NB4 (cell line): Measurements from ENCODE around the gene EMP2.

ENCODE experiments used
- DNase-seq: peaks from one replicate; pipeline ENCODE4 v3.0.0; 2010; ENCODE audit warnings: low read depth
- H3K4me3 ChIP-seq: one replicate; pipeline ENCODE4 v1.5.1; 2011; ENCODE audit warnings: mild to moderate bottlenecking, low read depth, low read length, moderate library complexity
- CTCF ChIP-seq: IDR thresholded peaks from one replicate; pipeline ENCODE4 v1.5.1; 2012; ENCODE audit warnings: low read depth, low read length
- MAX ChIP-seq: IDR thresholded peaks from 2 replicates; pipeline ENCODE4 v1.6.1; 2011; ENCODE audit warnings: low read depth, low read length
- MYC ChIP-seq: IDR thresholded peaks from 2 replicates; pipeline ENCODE4 v1.6.1; 2011; ENCODE audit warnings: low read depth, low read length
- POLR2A ChIP-seq: IDR thresholded peaks from 2 replicates; pipeline ENCODE4 v1.6.1; 2011; ENCODE audit warnings: mild to moderate bottlenecking; ENCODE audit not compliant: insufficient read length; ENCODE audit errors: extremely low read depth

The EMP2 gene

GRCh38 chr16:10521681-10522274, 58.6 kb downstream of the EMP2 start:
- TF ChIP-seq CTCF (peak; percentile 77), MYC (no peak), MAX (peak; percentile 70)
- no peak overlapping the region for H3K4me3 ChIP-seq
- DNase-seq = peak; percentile 70

- DNase-seq = no peak
- TF ChIP-seq MYC (no peak), POLR2A (no peak), CTCF (no peak), MAX (no peak)
- H3K4me3 ChIP-seq = no peak overlapping the region
These were observed 59.4 kb downstream of the EMP2 start for GRCh38 chr16:10520869-10521578.

GRCh38 chr16:10519929-10520868, 60.2 kb downstream of the EMP2 start:
- TF ChIP-seq MAX = no peak
- TF ChIP-seq MYC = no peak
- TF ChIP-seq POLR2A = no peak
- TF ChIP-seq CTCF = no peak
- no peak for DNase-seq

GRCh38 chr16:10519297-10519696, 61.1 kb downstream of the EMP2 start:
- no peak overlapping the region for H3K4me3 ChIP-seq
- DNase-seq = no peak
- TF ChIP-seq CTCF (no peak), MAX (no peak), POLR2A (no peak), MYC (no peak)

More at GRCh38 chr16:10519929-10520868, 60.2 kb downstream of the EMP2 start:
- H3K4me3 ChIP-seq = no peak overlapping the region

GRCh38 chr16:10518479-10519041, 61.8 kb downstream of the EMP2 start:
- TF ChIP-seq MYC (no peak), MAX (no peak), CTCF (no peak), POLR2A (no peak)
- no peak overlapping the region for H3K4me3 ChIP-seq
- no peak for DNase-seq
